Neural progenitor cell (in vitro differentiated cells): ENCODE results near the gene LTBP1. TPM values are rescaled to one million over a fixed set of nuclear protein-coding genes. Genes with fewer than 3 reads are reported as not detected.
"Not testable (repeated sequence)": the region's sequence is repeated elsewhere in the genome, so short reads cannot be mapped to it uniquely, and the experiment has no call there.

Experiments
- DNase-seq: peaks from one replicate; pipeline ENCODE4 v3.0.0-alpha.2; 2016; ENCODE audit warnings: low spot score
- H2AFZ ChIP-seq: fragments of 200-600 bp; sonication (generic); replicated peaks from 2 replicates; pipeline ENCODE4 v1.6.1; 2016; ENCODE audit warnings: antibody characterized with exemption
- H3F3A ChIP-seq: fragments of 200-600 bp; sonication (generic); 2 replicates; pipeline ENCODE4 v1.6.1; 2016; ENCODE audit warnings: antibody characterized with exemption, low read depth
- H3K27ac ChIP-seq: fragments of 200-600 bp; sonication (generic); 2 replicates; pipeline ENCODE4 v1.5.1; 2016; ENCODE audit warnings: mild to moderate bottlenecking
- H3K27me3 ChIP-seq: fragments of 200-600 bp; sonication (generic); 2 replicates; pipeline ENCODE4 v1.6.1; 2016; ENCODE audit warnings: mild to moderate bottlenecking, moderate library complexity
- H3K36me3 ChIP-seq: fragments of 200-600 bp; sonication (generic); 2 replicates; pipeline ENCODE4 v1.5.1; 2016
- H3K4me1 ChIP-seq: fragments of 200-600 bp; sonication (generic); 2 replicates; pipeline ENCODE4 v1.6.1; 2016; ENCODE audit warnings: mixed run types
- H3K4me2 ChIP-seq: fragments of 200-600 bp; sonication (generic); 2 replicates; pipeline ENCODE4 v1.6.1; 2016
- H3K4me3 ChIP-seq: fragments of 200-600 bp; sonication (generic); 2 replicates; pipeline ENCODE4 v1.5.1; 2016
- H3K79me2 ChIP-seq: fragments of 200-600 bp; sonication (generic); 2 replicates; pipeline ENCODE4 v1.6.1; 2016; ENCODE audit warnings: low read depth
- H3K9ac ChIP-seq: fragments of 200-600 bp; sonication (generic); 2 replicates; pipeline ENCODE4 v1.6.1; 2016
- H3K9me3 ChIP-seq: fragments of 200-600 bp; sonication (generic); 2 replicates; pipeline ENCODE4 v1.5.1; 2016; ENCODE audit warnings: low read depth
- H4K20me1 ChIP-seq: fragments of 200-600 bp; sonication (generic); 2 replicates; pipeline ENCODE4 v1.6.1; 2016; ENCODE audit warnings: low read depth
- H3K27ac Mint-ChIP-seq: 3 replicates; pipeline ENCODE4 v1.8.0; 2021; ENCODE audit warnings: mixed read lengths
- H3K27me3 Mint-ChIP-seq: 2 replicates; pipeline ENCODE4 v1.8.0; 2022; ENCODE audit warnings: low read depth, mild to moderate bottlenecking, inconsistent platforms, moderate library complexity, mixed read lengths; ENCODE audit not compliant: insufficient read depth
- H3K36me3 Mint-ChIP-seq: 3 replicates; pipeline ENCODE4 v1.8.0; 2021; ENCODE audit warnings: mixed read lengths
- H3K4me1 Mint-ChIP-seq: 3 replicates; pipeline ENCODE4 v1.8.0; 2021; ENCODE audit warnings: mixed read lengths
- H3K4me3 Mint-ChIP-seq: 3 replicates; pipeline ENCODE4 v1.8.0; 2021; ENCODE audit warnings: mild to moderate bottlenecking, moderate library complexity, mixed read lengths
- H3K9me3 Mint-ChIP-seq: 3 replicates; pipeline ENCODE4 v1.8.0; 2020; ENCODE audit warnings: mixed read lengths
- EZH2 ChIP-seq: fragments of 200-600 bp; sonication (generic); IDR thresholded peaks from 2 replicates; pipeline ENCODE4 v1.6.1; 2017; ENCODE audit warnings: antibody characterized with exemption, mild to moderate bottlenecking, moderate library complexity
- EZH2phosphoT487 ChIP-seq: fragments of 200-600 bp; sonication (generic); IDR thresholded peaks from 2 replicates; pipeline ENCODE4 v1.6.1; 2017; ENCODE audit warnings: antibody characterized with exemption
- total RNA-seq: library from RNA; depleted of rRNA; stranded (reverse); fragments of >200 nt; gene quantifications from 2 replicates; pipeline ENCODE4 v1.2.3, GENCODE V29; 2015; ENCODE audit warnings: low replicate concordance
- TF ChIP-seq, protein P1 (sequence below): fragments of 200-600 bp; sonication (generic); IDR thresholded peaks from 2 replicates; pipeline ENCODE4 v1.5.1; 2017; ENCODE audit warnings: antibody characterized with exemption, mild to moderate bottlenecking

The LTBP1 gene
- total RNA-seq, 1 donor from 2014 or later = 50.5 TPM

DNA sequence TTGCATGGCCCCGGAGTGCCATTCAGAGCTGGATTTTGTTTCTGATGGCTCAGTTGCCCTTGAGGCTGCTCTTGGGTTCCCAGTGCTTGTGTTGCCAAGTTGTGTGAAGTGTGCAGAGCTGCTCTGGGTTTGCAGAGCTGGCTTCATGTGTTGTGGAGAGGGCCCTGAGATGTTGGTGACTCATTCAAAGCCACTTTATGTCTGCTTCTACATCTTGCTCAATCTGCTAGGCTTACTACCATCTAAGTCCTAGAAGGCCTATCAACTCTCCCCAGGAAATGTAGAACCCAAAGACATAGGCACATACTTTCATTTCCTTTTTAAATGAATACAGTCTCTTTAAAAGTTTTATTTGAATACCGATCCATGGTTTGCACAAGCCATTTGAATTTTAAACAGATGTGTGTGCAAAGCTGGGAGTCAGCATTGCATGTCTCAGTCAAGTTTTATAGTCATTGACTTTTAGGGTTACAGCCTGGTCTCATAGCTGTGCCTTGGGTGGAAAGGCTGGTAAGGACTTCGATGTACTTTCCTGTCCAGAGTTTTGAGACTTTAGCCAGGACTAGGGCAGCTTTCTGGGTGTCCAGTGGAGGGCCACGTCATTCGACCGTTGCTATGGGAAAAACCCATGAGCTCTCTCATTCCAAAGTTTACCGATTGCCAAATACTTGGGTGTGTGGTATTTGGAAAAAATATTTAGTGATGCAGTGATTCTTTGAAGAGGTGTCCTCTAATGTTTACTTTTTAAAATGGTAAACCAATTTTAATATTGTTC is 105.0 kb downstream of the LTBP1 start:
- Histone ChIP-seq H3K27ac (no peak overlapping the region), H4K20me1 (no peaks in the 10 kb centered on the region), H3K4me2 (no peak overlapping the region), H3K36me3 (no peaks in the 10 kb centered on the region), H3K27me3 (no peaks in the 10 kb centered on the region), H3F3A (no peaks in the 10 kb centered on the region), H2AFZ (no peak overlapping the region), H3K4me1 (peaks cover 18% of the 10 kb centered on the region), H3K79me2 (no peaks in the 10 kb centered on the region), H3K9ac (no peak overlapping the region), H3K4me3 (no peak overlapping the region), H3K9me3 (no peaks in the 10 kb centered on the region)
- Mint-ChIP-seq H3K27ac (no peak overlapping the region), H3K4me1 (peaks cover 16% of the 10 kb centered on the region), H3K4me3 (no peak overlapping the region), H3K36me3 (no peaks in the 10 kb centered on the region), H3K27me3 (no peaks in the 10 kb centered on the region), H3K9me3 (peaks cover 8% of the 10 kb centered on the region)
- no peak for DNase-seq
- TF ChIP-seq, protein P1, sequence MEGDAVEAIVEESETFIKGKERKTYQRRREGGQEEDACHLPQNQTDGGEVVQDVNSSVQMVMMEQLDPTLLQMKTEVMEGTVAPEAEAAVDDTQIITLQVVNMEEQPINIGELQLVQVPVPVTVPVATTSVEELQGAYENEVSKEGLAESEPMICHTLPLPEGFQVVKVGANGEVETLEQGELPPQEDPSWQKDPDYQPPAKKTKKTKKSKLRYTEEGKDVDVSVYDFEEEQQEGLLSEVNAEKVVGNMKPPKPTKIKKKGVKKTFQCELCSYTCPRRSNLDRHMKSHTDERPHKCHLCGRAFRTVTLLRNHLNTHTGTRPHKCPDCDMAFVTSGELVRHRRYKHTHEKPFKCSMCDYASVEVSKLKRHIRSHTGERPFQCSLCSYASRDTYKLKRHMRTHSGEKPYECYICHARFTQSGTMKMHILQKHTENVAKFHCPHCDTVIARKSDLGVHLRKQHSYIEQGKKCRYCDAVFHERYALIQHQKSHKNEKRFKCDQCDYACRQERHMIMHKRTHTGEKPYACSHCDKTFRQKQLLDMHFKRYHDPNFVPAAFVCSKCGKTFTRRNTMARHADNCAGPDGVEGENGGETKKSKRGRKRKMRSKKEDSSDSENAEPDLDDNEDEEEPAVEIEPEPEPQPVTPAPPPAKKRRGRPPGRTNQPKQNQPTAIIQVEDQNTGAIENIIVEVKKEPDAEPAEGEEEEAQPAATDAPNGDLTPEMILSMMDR = no peak
- TF ChIP-seq EZH2phosphoT487 (no peak), EZH2 (no peak)

DNA sequence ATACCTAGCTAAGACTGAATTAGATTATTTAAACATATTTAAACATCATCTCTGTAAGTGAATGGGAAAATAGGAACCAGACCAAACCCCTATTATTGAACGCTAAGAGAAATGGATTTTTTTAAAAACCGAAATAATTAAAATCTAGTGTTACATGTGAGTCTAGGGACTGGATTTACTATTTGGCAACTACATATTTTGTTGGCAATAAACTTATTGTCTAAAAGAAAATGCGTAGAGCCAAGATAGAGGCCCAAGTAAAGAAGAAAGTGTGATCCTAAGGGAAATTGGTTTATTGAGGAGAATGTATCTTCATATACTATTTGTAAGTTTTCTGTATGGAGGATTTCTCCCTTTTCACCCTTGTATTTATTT is 105.6 kb downstream of the LTBP1 start:
- Histone ChIP-seq H3K4me2 (no peak overlapping the region), H3K9me3 (no peaks in the 10 kb centered on the region), H3F3A (no peaks in the 10 kb centered on the region), H3K9ac (no peak overlapping the region), H2AFZ (no peak overlapping the region), H4K20me1 (no peaks in the 10 kb centered on the region), H3K4me3 (no peak overlapping the region), H3K79me2 (no peaks in the 10 kb centered on the region), H3K4me1 (peaks cover 17% of the 10 kb centered on the region), H3K36me3 (no peaks in the 10 kb centered on the region), H3K27me3 (no peaks in the 10 kb centered on the region), H3K27ac (no peak overlapping the region)
- Mint-ChIP-seq H3K36me3 (no peaks in the 10 kb centered on the region), H3K27me3 (no peaks in the 10 kb centered on the region), H3K4me1 (peaks cover 13% of the 10 kb centered on the region), H3K9me3 (peaks cover 8% of the 10 kb centered on the region), H3K27ac (no peak overlapping the region), H3K4me3 (no peak overlapping the region)
- TF ChIP-seq EZH2phosphoT487 = no peak
- TF ChIP-seq, protein P1 = no peak
- TF ChIP-seq EZH2 = no peak
- DNase-seq = no peak

DNA sequence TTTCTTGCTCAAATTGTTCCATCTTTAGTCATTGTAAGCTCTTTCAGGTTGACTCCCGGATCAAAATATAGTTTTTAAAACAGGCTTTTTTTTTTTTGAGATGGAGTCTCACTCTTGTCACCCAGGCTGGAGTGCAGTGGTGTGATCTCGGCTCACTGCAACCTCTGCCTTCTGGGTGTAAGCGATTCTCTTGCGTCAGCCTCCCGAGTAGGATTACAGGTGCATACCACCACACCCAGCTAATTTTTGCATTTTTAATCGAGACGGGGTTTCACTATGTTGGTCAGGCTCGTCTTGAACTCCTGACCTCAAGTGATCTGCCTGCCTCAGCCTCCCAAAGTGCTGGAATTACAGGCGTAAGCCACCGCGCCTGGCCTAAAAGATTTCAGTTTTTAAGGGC is 106.0 kb downstream of the LTBP1 start:
- H3K27ac Mint-ChIP-seq, H3K4me3 ChIP-seq, H3K9ac ChIP-seq, H3K27me3 ChIP-seq, H3K4me3 Mint-ChIP-seq, H3K36me3 ChIP-seq, H3F3A ChIP-seq, H3K9me3 ChIP-seq, H3K79me2 ChIP-seq, H3K4me2 ChIP-seq, H3K27ac ChIP-seq, H3K9me3 Mint-ChIP-seq, H3K36me3 Mint-ChIP-seq, H3K27me3 Mint-ChIP-seq, H4K20me1 ChIP-seq, DNase-seq, H2AFZ ChIP-seq: not testable (repeated sequence)
- peaks cover 11% of the 10 kb centered on the region for H3K4me1 Mint-ChIP-seq
- H3K4me1 ChIP-seq = peaks cover 13% of the 10 kb centered on the region

DNA sequence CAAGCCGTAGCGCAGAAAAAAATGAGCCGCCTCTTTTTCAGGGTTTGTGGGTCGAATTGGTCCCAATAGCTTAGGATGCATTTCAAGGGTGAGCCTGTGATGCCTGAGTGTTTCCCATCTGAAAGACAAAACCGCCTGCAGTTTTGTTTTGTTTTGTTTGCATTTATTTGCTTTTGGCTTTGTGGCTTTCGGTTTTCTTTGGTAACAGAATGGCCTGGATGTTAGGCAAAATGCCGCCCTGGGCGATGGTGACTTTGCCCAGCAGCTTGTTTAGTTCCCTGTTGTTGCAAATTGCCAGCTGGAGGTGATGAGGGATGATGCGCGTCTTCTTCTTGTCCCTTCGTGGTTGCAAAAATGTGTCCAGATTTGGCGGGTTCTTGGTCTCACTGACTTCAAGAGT is 109.4 kb downstream of the LTBP1 start:
- Mint-ChIP-seq H3K9me3 (peaks cover 8% of the 10 kb centered on the region), H3K27me3 (no peaks in the 10 kb centered on the region), H3K4me1 (peaks cover 21% of the 10 kb centered on the region), H3K27ac (no peak overlapping the region), H3K36me3 (no peaks in the 10 kb centered on the region), H3K4me3 (no peak overlapping the region)
- H3K4me2 ChIP-seq = no peak overlapping the region
- H3K4me1 ChIP-seq = peaks cover 10% of the 10 kb centered on the region
- no peaks in the 10 kb centered on the region for H4K20me1 ChIP-seq
- no peaks in the 10 kb centered on the region for H3K9me3 ChIP-seq
- H3K79me2 ChIP-seq = no peaks in the 10 kb centered on the region
- no peaks in the 10 kb centered on the region for H3F3A ChIP-seq
- H3K36me3 ChIP-seq = no peaks in the 10 kb centered on the region
- H3K27ac ChIP-seq = no peak overlapping the region
- no peaks in the 10 kb centered on the region for H3K27me3 ChIP-seq
- TF ChIP-seq, protein P1 = no peak
- TF ChIP-seq EZH2phosphoT487 (no peak), EZH2 (no peak)
- no peak for DNase-seq
- no peak overlapping the region for H2AFZ ChIP-seq
- H3K9ac ChIP-seq = no peak overlapping the region
- H3K4me3 ChIP-seq = no peak overlapping the region

DNA sequence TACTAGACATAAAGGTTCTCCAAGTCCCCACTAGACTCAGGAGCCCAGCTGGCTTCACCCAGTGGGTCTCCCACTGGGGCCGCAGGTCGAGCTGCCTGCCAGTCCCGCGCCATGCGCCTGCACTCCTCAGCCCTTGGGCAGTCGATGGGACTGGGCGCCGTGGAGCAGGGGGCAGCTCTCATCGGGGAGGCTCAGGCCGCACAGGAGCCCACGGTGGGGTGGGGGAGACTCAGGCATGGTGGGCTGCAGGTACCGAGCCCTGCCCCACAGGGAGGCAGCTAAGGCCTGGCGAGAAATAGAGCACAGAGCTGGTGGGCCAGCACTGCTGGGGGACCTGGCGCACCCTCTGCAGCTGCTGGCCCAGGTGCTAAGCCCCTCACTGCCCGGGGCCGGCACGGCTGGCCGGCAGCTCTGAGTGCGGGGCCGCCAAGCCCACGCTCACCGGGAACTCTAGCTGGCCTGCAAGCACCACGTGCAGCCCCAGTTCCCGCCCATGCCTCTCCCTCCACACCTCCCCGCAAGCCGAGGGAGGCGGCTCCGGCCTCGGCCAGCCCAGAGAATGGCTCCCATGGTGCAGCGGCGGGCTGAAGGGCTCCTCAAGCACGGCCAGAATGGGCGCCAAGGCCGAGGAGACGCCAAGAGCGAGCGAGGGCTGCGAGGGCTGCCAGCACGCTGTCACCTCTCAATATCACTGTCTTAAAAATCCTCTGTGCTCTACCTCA is 110.7 kb downstream of the LTBP1 start:
- H3K27me3 Mint-ChIP-seq, H3K36me3 ChIP-seq, H3K4me3 ChIP-seq, H3K4me3 Mint-ChIP-seq, H3K9me3 Mint-ChIP-seq, H3K9ac ChIP-seq, H2AFZ ChIP-seq, H3K9me3 ChIP-seq, H3K27me3 ChIP-seq, H3K27ac Mint-ChIP-seq, H3K36me3 Mint-ChIP-seq, DNase-seq, H3F3A ChIP-seq, H4K20me1 ChIP-seq, H3K79me2 ChIP-seq, H3K27ac ChIP-seq, H3K4me2 ChIP-seq: not testable (repeated sequence)
- peaks cover 21% of the 10 kb centered on the region for H3K4me1 Mint-ChIP-seq
- peaks cover 10% of the 10 kb centered on the region for H3K4me1 ChIP-seq
